Measurements from ENCODE around the gene TUT7. TPM values are rescaled to one million over a fixed set of nuclear protein-coding genes. Genes with fewer than 3 reads are reported as not detected.

The TUT7 gene
- total RNA-seq, 1 donor from 2014 or later: 28.5 TPM

GRCh38 chr9:86259557-86259956 lies 94.7 kb downstream of the TUT7 start, which contains the start of gene C9orf153:
Gene C9orf153 (minus strand): TSS chr9:86259657. CDS start chr9:86229603, 30,054 bp downstream.
- no peak within 1 kb of the TSS for H3K4me3 ChIP-seq
- no peak for DNase-seq (ENCODE audit: low spot score)
- H3K4me1 Mint-ChIP-seq: peaks cover 25% of the 10 kb centered on the region
- H3K36me3 Mint-ChIP-seq: peaks cover 25% of the 10 kb centered on the region
- no peak within 1 kb of the TSS for H3K9ac ChIP-seq
- H3K9me3 Mint-ChIP-seq: no peaks in the 10 kb centered on the region
- no peak within 1 kb of the TSS for H2AFZ ChIP-seq (replicated peaks)
- no peaks in the 10 kb centered on the region for H3K9me3 ChIP-seq (ENCODE audit: low read depth)
- H3K27ac Mint-ChIP-seq: no peak within 1 kb of the TSS
- H3K36me3 ChIP-seq: no peaks in the 10 kb centered on the region
- TF ChIP-seq EZH2 (IDR thresholded peaks at IDR 0.05): no peak
- TF ChIP-seq, protein P1, sequence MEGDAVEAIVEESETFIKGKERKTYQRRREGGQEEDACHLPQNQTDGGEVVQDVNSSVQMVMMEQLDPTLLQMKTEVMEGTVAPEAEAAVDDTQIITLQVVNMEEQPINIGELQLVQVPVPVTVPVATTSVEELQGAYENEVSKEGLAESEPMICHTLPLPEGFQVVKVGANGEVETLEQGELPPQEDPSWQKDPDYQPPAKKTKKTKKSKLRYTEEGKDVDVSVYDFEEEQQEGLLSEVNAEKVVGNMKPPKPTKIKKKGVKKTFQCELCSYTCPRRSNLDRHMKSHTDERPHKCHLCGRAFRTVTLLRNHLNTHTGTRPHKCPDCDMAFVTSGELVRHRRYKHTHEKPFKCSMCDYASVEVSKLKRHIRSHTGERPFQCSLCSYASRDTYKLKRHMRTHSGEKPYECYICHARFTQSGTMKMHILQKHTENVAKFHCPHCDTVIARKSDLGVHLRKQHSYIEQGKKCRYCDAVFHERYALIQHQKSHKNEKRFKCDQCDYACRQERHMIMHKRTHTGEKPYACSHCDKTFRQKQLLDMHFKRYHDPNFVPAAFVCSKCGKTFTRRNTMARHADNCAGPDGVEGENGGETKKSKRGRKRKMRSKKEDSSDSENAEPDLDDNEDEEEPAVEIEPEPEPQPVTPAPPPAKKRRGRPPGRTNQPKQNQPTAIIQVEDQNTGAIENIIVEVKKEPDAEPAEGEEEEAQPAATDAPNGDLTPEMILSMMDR (IDR thresholded peaks at IDR 0.05): no peak
- TF ChIP-seq EZH2phosphoT487 (IDR thresholded peaks at IDR 0.05): no peak
- peaks cover 5% of the 10 kb centered on the region for H3F3A ChIP-seq (ENCODE audit: low read depth)
- H3K4me2 ChIP-seq: no peak within 1 kb of the TSS
- H3K27me3 Mint-ChIP-seq (ENCODE audit: insufficient read depth, low read depth): no peaks in the 10 kb centered on the region
- H4K20me1 ChIP-seq (ENCODE audit: low read depth): peaks cover 3% of the 10 kb centered on the region
- no peaks in the 10 kb centered on the region for H3K79me2 ChIP-seq (ENCODE audit: low read depth)
- peaks cover 14% of the 10 kb centered on the region for H3K4me1 ChIP-seq
- H3K4me3 Mint-ChIP-seq: no peak within 1 kb of the TSS
- H3K27me3 ChIP-seq: no peaks in the 10 kb centered on the region
- no peak within 1 kb of the TSS for H3K27ac ChIP-seq

DNA sequence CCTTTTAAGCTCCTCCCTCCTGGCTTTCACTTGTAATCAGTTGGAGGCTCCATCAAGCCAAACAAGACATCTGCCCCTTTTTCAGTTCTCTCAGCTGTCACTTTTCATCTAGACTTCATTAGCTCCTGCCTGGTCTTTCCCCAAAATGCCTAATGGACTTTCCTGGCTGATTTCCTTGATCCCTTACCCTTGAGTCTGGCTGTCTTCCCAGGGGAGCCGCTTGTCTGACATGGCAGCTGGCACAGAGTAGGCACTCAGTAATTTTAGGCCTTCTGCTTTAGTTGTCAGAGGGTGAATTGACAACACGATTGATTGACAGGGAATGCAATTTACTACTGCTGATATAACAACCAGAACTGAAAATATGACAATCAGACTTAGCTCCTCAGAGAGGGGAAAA lies 96.8 kb downstream of the TUT7 start:
- DNase-seq (ENCODE audit: low spot score): no peak
- Histone ChIP-seq H4K20me1 (ENCODE audit: low read depth) (no peaks in the 10 kb centered on the region), H3F3A (ENCODE audit: low read depth) (no peaks in the 10 kb centered on the region), H2AFZ (replicated peaks) (no peak overlapping the region), H3K36me3 (peaks cover 8% of the 10 kb centered on the region), H3K79me2 (ENCODE audit: low read depth) (no peaks in the 10 kb centered on the region), H3K4me3 (no peak overlapping the region), H3K9ac (no peak overlapping the region), H3K4me1 (peaks cover 4% of the 10 kb centered on the region), H3K9me3 (ENCODE audit: low read depth) (peaks cover 14% of the 10 kb centered on the region), H3K27me3 (no peaks in the 10 kb centered on the region), H3K4me2 (no peak overlapping the region), H3K27ac (no peak overlapping the region)
- H3K4me1 Mint-ChIP-seq: peaks cover 5% of the 10 kb centered on the region
- H3K4me3 Mint-ChIP-seq: no peak overlapping the region
- TF ChIP-seq EZH2phosphoT487 (IDR thresholded peaks at IDR 0.05) (no peak), EZH2 (IDR thresholded peaks at IDR 0.05) (no peak)
- TF ChIP-seq, protein P1 (IDR thresholded peaks at IDR 0.05): no peak
- H3K27ac Mint-ChIP-seq: no peak overlapping the region
- H3K9me3 Mint-ChIP-seq: peaks cover 16% of the 10 kb centered on the region
- no peaks in the 10 kb centered on the region for H3K27me3 Mint-ChIP-seq (ENCODE audit: insufficient read depth, low read depth)
- H3K36me3 Mint-ChIP-seq: peaks cover 12% of the 10 kb centered on the region

GRCh38 chr9:86256653-86257052 lies 97.6 kb downstream of the TUT7 start:
- no peak overlapping the region for H3K4me3 ChIP-seq
- Mint-ChIP-seq H3K4me3 (no peak overlapping the region), H3K4me1 (no peaks in the 10 kb centered on the region), H3K27ac (no peak overlapping the region), H3K36me3 (peaks cover 8% of the 10 kb centered on the region), H3K9me3 (peaks cover 17% of the 10 kb centered on the region), H3K27me3 (ENCODE audit: insufficient read depth, low read depth) (no peaks in the 10 kb centered on the region)
- H3K4me1 ChIP-seq: no peaks in the 10 kb centered on the region
- no peak overlapping the region for H3K27ac ChIP-seq
- H4K20me1 ChIP-seq (ENCODE audit: low read depth): no peaks in the 10 kb centered on the region
- no peak overlapping the region for H3K4me2 ChIP-seq
- DNase-seq (ENCODE audit: low spot score): no peak
- no peaks in the 10 kb centered on the region for H3K27me3 ChIP-seq
- H3K9ac ChIP-seq: no peak overlapping the region
- H3F3A ChIP-seq (ENCODE audit: low read depth): no peaks in the 10 kb centered on the region
- H2AFZ ChIP-seq (replicated peaks): no peak overlapping the region
- no peaks in the 10 kb centered on the region for H3K79me2 ChIP-seq (ENCODE audit: low read depth)
- peaks cover 17% of the 10 kb centered on the region for H3K9me3 ChIP-seq (ENCODE audit: low read depth)
- peaks cover 8% of the 10 kb centered on the region for H3K36me3 ChIP-seq
- TF ChIP-seq EZH2phosphoT487 (IDR thresholded peaks at IDR 0.05) (no peak), EZH2 (IDR thresholded peaks at IDR 0.05) (no peak)
- TF ChIP-seq, protein P1 (IDR thresholded peaks at IDR 0.05): no peak
